ENCODE data around the gene SIK2.

Gene SIK2

DNA sequence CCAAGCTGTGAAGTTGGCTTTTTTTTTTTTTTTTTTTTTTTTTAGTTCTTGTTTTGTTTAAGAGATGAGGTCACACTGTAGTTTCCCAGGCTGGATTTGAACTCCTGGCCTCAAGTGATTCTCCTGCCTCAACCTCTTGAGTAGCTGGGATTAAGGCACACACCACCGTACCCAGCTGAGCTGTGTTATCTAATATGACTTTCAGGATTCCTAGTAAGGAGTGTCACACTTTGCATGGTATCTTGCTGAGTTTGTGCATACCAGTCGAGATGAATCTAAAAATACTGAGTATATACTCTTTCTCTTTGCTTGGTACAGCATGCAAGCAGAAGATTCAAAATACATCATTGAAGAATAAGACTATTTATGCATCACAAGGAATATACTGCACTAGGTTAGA, 58.6 kb downstream of the SIK2 start:
- DNase-seq, result no peak

DNA sequence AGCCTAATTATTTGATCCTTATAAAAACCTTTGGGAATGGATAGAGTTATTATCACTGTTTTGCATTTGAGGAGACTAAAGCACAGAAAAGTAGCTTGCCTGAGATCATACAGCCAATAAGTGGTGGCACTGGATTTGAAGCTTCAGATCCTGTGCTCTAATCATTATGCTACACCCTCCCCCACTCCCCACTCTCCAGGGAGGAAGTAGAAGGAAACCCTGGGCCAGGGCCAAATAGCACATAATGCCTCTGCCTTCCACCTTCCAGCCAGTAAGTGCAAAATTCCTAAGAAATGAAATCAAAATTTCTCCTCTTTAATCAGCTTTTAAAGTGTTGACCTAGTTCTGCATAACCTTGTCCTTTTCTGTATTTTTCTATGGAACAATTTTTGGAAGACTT, 61.6 kb downstream of the SIK2 start:
- DNase-seq, result no peak

GRCh38 chr11:111665777-111666176, 63.5 kb downstream of the SIK2 start:
- peak; percentile 31 to 46 for DNase-seq

DNA sequence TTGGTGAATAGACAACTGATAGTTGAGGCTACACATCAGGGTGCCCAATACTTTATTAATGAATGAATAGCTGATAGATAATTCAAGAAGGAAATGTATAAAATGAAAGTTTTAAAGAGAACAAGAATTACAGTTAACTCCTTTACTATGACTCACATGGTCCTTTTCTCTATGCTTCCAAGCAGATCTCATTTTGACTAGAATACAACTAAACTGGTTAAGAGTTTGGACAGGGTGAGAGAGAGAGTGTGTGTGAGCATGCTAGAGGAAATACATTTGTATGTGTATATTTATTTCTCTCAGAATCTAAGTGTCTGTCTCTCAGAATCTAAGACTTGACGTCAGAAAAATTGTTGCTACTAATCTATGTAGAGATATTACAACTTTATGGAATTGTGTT, 66.7 kb downstream of the SIK2 start:
- no peak for DNase-seq

DNA sequence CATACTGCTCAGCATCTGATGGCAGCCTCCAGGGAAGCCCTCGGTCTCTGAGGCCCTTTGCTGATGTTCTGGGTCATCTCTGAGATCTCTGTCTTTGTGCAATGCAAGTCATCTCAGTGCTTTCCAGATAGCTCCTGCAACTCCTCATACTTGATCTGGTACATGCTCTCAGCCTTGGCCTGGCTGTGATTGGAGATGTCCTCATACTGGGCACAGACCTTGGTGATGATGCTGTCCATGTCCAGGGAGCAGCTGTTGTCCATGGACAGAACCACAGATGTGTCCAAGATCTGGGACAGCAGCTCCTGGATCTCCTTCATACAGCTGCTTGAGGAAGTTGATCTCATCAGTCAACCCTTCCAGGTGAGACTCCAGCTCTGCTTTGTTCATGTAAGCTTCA, 69.1 kb downstream of the SIK2 start:
- DNase-seq, result no peak

GRCh38 chr11:111672949-111673348, 70.7 kb downstream of the SIK2 start:
- DNase-seq, result no peak

DNA sequence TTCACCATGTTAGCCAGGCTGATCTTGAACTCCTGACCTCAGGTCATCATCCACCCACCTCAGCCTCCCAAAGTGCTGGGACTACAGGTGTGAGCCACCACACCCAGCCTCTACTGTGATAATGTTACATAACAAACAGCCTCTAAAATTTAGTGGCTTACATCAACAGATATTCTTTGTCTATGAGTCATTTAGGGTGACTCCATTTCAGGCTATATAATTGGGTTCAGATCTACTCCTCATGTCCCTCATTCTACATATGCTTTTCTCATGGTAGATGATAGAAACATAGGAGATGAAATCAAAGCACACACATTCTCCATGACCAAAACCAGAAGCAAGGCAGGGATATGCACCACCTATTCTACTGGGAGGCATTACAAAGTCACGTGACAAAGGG, 72.7 kb downstream of the SIK2 start:
- DNase-seq, result no peak

DNA sequence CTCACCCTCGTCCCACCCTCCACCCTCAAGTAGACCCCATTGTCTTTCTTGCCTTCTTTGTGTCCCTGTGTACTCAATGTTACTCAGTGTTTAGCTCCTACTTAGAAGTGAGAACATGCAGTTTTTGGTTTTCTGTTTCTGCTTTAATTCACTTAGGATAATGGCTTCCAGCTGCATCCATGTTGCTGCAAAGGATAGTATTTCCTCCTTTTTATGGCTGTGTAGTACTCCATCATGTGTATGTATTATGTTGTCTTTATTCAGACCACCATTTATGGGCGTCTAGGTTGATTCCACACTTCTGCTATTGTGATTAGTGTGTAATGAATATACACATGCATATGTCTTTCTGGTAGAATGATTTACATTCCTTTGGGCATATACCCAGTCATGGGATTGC, 73.6 kb downstream of the SIK2 start:
- DNase-seq, result no peak

- no peak for DNase-seq
Measured at GRCh38 chr11:111676878-111677585, 74.8 kb downstream of the SIK2 start.

GRCh38 chr11:111680486-111681175, 78.4 kb downstream of the SIK2 start:
- DNase-seq, result no peak

GRCh38 chr11:111683806-111684205, 81.6 kb downstream of the SIK2 start:
- no peak for DNase-seq

GRCh38 chr11:111684251-111684650, 82.0 kb downstream of the SIK2 start:
- no peak for DNase-seq

DNA sequence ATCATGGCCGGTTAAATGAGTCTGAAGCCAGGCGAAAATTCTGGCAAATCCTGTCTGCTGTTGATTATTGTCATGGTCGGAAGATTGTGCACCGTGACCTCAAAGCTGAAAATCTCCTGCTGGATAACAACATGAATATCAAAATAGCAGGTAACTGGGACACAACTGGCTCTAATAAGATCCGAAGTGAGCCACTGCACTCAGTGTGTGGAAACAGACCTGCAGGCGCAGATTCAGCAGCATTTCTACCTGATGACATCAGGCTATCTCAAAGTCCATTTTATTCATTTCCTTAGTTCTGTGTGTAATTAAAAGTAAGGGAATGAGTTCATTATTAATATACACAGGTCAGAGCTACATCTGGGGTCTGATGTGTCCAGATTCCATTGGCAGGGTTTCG, 85.8 kb downstream of the SIK2 start:
- DNase-seq, result no peak

- no peak for DNase-seq
Measured at GRCh38 chr11:111691176-111691575, 88.9 kb downstream of the SIK2 start.

DNA sequence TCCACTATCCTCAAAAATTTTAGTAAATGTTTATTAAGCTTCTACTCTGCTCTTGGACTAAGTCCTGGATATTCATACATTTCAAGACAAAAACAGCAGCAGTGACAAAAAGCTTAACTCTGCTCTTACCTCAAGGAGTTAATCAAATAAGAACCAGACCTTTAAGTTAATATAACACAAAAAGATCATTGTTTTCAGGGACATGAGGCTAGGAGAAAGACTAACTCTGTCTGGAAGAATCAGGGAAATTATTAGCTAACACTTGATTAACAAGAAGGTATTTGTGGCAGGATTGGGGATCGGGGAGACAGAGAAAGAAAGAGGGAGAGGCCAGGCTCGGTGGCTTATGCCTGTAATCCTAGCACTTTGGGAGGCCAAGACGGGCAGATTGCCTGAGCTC, 89.5 kb downstream of the SIK2 start:
- no peak for DNase-seq

- no peak for DNase-seq
Measured at GRCh38 chr11:111693224-111693937, 91.1 kb downstream of the SIK2 start.

DNA sequence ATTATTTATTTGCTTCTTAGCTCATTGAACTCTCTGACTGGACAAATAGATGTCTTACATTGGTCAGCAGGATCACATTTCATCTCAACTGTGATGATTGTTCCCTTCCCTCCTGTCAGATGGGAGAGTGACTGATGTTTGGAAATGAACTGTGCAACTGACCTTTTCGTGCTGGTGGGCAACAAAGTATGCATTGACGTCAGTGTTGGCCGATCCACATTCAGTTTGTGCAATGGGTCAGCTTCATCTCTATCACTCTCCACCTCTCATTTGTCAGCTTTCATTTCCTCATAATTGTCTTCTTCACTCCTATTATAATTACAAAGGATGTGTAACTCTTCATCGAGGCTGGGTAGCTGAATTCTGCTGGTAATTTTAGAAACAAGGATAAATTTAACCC, 92.6 kb downstream of the SIK2 start:
- no peak for DNase-seq

DNA sequence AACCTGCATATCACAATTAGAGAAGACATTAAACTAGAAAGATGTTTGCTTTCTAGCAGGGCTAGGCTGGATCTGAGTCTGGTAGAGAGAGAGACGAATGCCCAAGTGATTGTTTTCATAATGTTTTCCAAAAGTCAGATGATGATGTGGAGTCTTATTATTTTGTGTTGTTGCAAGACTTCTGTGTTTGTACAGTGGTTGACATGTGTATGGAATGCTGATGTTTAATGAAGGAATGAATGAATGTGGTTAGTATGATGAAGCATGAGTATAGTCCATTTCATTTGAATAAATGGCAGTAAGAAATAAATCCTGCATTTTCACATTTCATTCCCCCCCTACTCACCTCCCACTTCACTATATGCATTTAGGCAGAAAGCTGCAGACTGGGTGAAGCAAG, 94.3 kb downstream of the SIK2 start:
- no peak for DNase-seq

GRCh38 chr11:111697933-111698371, 95.7 kb downstream of the SIK2 start:
- no peak for DNase-seq

GRCh38 chr11:111698852-111699559, 96.8 kb downstream of the SIK2 start:
- DNase-seq, result no peak

- DNase-seq, result no peak
Measured at GRCh38 chr11:111699579-111700156, 97.4 kb downstream of the SIK2 start.

DNA sequence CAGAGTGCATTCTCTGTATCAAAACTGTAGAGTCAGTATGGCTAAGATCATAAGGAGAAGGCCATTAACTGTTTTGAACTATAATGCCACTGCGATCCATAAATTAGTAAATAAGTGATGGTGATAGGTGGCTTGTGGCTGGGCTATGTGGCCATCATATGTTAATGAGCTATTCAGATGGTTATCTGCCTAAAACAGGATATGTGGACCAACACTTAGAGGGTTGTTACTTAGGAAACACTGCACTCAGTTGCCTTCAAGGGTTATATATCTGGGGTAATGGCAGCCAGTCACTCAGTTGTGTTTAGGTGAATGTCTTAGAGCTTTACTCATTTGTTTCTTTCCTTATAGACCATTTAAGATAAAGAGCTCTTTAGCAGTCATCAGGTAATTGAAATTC, 97.9 kb downstream of the SIK2 start:
- no peak for DNase-seq

DNA sequence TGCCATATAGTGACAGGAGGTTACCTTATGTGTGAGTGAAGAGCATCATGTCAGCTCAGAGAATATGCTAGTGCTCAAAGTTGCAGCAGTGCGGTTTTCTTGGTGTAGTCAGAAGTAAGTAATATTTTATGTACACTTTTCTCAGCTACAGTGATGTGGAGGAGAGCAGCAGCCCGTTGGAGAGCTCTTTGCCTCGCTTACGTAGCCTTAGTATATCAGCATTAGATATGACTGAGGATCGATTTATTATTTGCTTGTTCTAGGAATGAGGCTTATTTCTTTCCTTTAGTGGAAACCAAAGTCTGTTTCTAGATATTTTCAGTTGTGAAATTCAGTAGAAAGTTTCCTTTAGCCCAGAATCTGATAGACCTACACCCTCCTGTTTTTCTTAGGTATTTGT, 100.4 kb downstream of the SIK2 start:
- no peak for DNase-seq
